ENCODE measurements around the gene MIS18BP1.
"Not testable (repeated sequence)": the region's sequence is repeated elsewhere in the genome, so short reads cannot be mapped to it uniquely, and the experiment has no call there.

The MIS18BP1 gene

GRCh38 chr14:45253070-45253753 is at the start of gene MIS18BP1:
Gene MIS18BP1, minus strand, starts transcription at chr14:45253202. Its CDS starts 5,916 bp downstream, at chr14:45247286.
- peak; percentile 82 to 86 (median 85) for DNase-seq (ENCODE audit: low read depth in 3 of 3)

- no peak for DNase-seq (ENCODE audit: low read depth in 3 of 3)
Measured at GRCh38 chr14:45298423-45299117, 45.6 kb upstream of the MIS18BP1 start.

- DNase-seq (ENCODE audit: low read depth in 3 of 3): not testable (repeated sequence)
Measured at GRCh38 chr14:45294796-45295195, 41.8 kb upstream of the MIS18BP1 start.

GRCh38 chr14:45290547-45290946 is 37.5 kb upstream of the MIS18BP1 start:
- no peak for DNase-seq (ENCODE audit: low read depth in 3 of 3)

DNA sequence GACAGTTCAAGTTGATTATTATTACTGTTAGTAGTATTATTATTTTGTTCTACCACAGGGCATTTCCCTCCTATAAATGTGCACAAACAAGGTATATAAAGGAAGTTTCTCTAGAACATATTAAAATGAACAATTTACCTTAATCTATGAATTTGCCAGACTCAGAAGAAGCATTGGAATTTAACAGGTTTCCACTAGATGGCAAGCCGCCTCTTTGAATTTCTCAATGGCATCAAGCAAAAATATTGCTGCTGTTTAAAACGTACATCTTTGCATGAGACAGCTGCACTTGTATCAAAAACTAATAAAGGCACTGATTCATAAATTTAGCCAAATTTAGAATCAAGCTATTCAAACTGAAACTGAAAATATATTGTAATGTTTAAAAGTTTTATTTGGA is 34.6 kb upstream of the MIS18BP1 start:
- DNase-seq (ENCODE audit: low read depth in 3 of 3): no peak

GRCh38 chr14:45284802-45285201 is 31.8 kb upstream of the MIS18BP1 start:
- DNase-seq (ENCODE audit: low read depth in 3 of 3): no peak

DNA sequence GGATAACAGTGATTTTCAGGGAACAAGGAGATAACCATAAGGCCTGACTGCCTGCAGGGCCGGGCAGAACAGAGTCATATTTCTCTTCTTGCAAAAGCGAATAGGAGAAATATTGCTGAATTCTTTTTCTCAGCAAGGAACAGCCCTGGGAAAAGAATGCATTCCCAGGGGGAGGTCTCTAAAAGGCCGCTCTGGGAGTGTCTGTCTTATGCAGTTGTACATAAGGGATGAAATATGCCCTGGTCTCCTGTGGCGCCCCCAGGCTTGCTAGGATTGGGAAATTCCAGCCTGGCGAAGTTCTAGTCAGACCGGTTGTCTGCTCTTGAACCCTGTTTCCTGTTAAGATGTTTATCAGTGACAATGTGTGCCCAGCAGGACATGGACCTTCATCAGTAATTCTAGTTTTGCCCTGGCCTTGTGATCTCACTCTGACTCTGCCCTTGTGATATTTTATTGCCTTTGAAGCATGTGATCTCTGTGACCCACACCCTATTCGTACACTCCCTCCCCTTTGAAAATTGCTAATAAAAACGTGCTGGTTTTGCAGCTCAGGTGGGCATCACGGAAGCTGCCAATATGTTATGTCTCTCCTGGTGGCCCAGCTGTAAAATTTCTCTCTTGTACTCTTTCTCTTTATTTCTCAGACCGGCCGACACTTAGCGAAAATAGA is 28.9 kb upstream of the MIS18BP1 start:
- DNase-seq (ENCODE audit: low read depth in 3 of 3): not testable (repeated sequence)

DNA sequence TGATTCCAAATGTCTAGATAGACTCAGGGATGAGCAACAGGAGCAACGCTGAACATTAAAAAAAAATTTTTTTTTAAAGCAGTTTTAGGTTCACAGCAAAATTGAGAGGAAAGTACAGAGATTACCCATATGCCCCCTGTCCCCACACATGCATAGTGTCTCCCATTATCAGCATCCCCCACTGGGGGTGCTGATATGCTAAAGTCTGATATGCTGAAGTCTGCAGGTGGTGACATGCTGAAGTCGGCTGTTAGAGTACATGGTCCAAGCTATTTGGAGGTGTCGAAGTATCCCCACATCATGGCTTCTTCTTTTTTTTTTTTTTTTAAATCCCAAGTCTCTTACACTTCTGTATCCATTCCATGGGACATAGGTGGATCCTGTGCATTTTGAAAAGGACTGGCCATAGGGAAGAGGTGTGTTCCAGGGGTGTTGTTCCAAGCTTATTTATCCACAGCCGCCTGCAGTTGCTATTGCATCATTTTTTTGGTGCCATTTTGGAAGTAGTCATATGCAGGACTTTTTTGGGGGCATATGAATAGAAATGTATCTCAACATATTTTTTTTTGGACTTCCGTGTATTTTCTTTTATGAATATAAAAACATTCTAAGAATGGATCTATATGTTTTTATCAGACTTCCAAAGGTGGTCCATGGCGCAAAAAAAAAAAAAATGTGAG is 19.0 kb upstream of the MIS18BP1 start:
- DNase-seq (ENCODE audit: low read depth in 3 of 3): no peak

- no peak for DNase-seq (ENCODE audit: low read depth in 3 of 3)
Measured at GRCh38 chr14:45270031-45270430, 17.0 kb upstream of the MIS18BP1 start.

DNA sequence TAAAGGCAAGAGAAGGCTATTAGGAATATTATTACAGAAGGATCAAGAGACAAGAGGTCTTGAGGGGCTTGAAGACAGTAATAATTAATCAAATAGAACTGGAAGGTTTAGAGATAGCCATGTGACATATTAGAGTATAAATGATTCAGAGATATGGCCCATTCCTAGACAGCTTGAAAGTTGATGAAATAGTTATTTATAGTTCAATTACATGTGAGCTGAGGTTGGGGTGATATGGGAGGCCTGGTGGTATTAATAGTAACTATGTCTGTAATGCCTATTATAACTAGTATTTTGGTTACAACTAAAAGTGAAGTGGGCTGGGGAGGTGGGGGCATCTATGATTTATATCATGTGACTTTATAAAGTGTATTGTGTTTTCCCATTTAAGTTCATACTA is 14.1 kb upstream of the MIS18BP1 start:
- DNase-seq (ENCODE audit: low read depth in 3 of 3): no peak

GRCh38 chr14:45262637-45263036 is 9.6 kb upstream of the MIS18BP1 start:
- DNase-seq (ENCODE audit: low read depth in 3 of 3): no peak

- no peak for DNase-seq (ENCODE audit: low read depth in 3 of 3)
Measured at GRCh38 chr14:45261209-45261608, 8.2 kb upstream of the MIS18BP1 start.

DNA sequence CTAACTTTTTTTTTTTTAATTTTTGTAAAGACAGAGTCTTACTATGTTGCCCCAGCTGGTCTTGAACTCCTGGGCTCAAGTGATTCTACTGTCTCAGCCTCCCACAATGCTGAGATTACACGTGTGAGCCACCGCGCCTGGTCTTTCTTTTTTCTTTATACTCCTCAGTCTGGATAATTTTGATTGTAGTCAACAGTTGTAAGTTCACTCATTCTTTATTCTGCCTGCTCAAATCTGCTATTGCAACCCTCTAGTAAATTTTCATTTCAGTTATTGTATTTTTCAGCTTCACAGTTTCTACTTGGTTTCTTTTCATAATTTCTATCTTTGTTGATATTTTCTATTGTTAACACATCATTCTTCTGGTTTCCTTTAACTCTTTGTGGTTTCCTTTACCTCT is 5.8 kb upstream of the MIS18BP1 start:
- DNase-seq (ENCODE audit: low read depth in 3 of 3): no peak

DNA sequence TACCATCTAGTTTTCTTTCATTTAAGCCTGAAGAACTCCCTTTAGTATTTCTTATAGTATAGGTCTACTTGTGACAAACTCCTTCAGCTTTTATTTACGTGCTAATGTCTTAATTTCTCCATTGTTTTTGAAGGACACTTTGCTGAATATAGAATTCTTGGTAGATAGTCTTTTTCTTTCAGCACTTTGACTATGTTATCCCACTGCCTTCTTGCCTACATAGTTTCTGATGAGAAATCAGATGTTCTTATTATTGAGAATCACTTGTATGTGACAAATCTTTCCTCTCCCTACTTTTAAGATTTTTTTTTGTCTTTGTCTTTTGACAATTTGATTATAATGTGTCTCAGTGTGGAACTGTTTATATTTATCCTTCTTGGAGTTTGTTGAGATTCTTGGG is 5.1 kb upstream of the MIS18BP1 start:
- DNase-seq (ENCODE audit: low read depth in 3 of 3): no peak

GRCh38 chr14:45254771-45255170 is 1.8 kb upstream of the MIS18BP1 start:
- DNase-seq (ENCODE audit: low read depth in 3 of 3): no peak

DNA sequence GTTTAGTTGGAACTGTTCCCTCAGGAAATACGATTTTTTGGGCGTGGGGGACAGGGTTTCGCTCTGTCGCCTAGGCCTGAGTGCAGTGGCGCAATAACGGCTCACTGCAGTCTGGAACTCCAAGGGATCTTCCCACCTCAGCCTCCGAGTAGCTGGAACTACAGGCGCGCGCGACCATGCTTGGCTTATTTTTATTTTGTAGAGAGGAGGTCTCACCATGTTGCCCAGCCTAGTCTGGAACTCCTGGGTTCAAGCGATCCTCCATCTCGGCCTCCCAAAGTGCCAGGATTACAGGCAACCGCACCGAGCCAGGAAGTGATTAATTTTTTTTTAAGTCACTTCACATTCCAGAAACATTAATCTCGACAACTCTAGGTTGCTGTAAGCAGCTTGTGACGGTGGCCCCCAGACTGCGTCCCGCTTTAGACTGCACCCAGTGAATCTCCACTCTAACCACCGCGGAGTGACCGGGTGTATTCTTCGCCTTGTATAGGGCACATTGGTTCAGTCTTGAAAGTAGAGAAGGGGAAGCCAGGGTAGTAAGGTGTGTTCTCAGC is 830 bp upstream of the MIS18BP1 start:
- DNase-seq (ENCODE audit: low read depth in 3 of 3): no peak

- no peak for DNase-seq (ENCODE audit: low read depth in 3 of 3)
Measured at GRCh38 chr14:45252366-45253069, 484 bp downstream of the MIS18BP1 start.

DNA sequence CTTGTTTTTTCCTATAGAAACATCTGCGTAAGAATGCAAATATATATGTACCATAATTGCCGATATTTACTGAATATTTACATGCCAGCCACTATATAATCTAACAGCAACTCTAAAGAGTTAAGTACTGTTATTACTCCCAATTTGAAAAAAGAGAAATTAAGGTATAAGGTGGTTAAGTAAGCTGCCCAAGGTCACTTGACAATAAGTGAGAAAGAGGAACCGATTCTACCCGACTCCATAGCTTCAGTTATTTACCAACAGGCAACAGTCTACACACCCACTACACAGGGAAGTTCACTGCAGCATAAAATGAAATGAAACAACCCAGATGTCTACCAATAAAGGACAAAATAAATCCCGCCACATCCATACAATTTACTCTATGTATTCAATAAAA is 1.1 kb downstream of the MIS18BP1 start:
- no peak for DNase-seq (ENCODE audit: low read depth in 3 of 3)

- no peak for DNase-seq (ENCODE audit: low read depth in 3 of 3)
Measured at GRCh38 chr14:45249856-45250575, 3.0 kb downstream of the MIS18BP1 start.

GRCh38 chr14:45247427-45247826 is 5.6 kb downstream of the MIS18BP1 start:
- DNase-seq (ENCODE audit: low read depth in 3 of 3): no peak

GRCh38 chr14:45246691-45247090 is 6.3 kb downstream of the MIS18BP1 start:
- no peak for DNase-seq (ENCODE audit: low read depth in 3 of 3)
